Fibroblast of peridontal ligament (primary cell): ENCODE results near the gene GPC5.

Experiments used
- DNase-seq: peaks from one replicate; pipeline ENCODE4 v3.0.0-alpha.2; 2010; ENCODE audit errors: extremely low read depth

Gene GPC5

DNA sequence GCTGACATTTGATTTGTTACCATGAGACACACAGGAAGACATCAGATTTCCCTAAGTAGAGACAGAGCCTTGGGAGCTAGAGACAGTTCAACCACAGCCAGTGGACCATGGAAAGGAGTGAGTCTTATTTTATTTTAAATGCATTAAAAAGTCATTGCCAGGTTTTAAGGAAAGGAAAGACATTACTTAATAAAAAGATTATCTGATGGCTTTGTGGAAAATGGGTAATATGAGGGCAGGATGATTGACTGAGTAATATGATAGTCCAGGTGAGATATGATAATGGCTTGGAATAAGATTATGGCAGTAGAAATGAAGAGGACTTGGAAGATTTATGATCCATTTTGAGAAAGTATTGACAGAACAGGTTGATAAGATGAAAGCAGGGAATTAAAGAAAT is 580.1 kb downstream of the GPC5 start:
- DNase-seq, result no peak

DNA sequence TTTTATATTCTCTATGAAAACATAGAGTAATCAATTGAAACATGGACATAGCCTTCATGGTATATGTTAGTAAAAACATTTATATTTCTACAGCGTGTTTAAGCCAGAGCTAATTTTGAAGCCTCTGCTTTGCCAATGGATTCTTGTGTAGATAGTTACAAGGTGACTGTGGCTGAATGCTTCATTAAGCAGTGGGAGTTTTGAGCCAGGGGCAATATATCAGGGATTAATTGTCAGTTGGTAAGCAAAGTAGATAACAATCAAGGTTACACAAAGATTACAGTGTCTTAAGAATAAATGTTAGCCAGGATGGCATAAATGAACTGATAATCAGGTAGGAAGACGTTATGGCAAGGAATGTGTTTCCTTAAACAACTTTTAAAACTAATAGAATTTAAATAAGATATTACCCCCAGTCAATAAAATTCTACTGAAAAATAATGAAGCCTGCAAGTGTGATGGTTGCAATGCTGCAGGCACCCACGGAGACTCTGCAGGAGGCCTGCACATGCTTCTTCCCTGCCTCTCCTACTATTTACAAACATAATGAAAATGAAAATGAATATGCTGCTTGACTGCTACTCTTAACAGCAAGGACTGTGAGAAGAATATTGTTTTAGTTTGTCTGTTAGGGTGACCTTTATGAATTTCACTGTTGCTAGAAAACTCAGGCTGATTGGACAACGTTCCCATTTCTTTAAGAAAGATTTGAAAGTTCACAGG is 588.5 kb downstream of the GPC5 start:
- no peak for DNase-seq

DNA sequence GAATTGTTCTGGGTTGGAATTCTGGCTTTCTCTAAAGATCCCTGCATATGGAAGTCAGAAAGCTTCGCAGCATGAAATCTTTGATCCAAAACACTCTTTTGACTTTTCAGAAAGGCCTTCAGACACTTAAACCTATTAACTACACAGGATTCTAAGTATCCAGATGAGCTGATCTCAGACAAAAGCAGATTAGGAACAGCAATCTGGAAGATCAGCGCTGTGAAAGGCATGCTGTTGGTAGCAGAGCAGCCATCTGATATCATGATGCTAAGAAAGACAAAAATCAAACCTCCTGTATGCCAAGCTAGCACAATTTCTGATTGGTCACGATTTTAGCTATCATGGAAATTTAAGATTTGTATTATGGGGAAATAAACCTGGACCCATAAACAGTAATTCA is 589.9 kb downstream of the GPC5 start:
- no peak for DNase-seq

DNA sequence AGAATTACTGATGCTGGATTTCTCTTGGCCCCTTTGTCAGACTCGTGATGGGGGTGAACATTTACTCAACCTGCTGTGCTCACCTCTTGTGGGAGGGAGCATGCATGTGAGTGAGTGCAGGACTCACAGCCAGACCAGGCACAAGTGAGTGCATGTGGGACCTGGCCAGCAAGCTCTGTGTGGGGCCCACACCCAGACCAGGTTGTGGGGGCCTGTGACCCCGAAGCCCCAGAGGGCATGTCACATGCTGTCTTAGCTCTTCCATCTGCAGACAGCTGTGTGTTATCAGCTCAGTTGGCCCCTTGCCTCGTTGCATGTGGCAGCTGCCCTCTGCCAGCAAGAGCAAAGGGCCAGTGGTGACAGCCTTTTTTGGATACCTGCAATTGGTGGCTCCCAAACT is 614.4 kb downstream of the GPC5 start:
- DNase-seq, result no peak

DNA sequence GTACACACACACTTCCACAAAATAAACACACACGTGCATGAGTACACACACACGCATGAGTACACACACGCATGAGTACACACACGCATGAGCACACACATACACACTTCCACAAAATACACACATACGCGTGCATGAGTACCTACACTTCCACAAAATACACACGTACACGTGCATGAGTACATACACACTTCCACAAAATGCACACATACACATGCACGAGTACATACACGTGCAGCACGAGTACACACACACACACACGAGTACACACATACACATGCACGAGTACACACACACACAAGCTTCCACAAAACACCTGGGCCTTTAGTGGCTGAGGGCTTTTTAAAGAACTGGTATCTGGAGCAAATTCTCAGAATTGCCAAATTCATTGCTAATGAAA is 619.3 kb downstream of the GPC5 start:
- no peak for DNase-seq

DNA sequence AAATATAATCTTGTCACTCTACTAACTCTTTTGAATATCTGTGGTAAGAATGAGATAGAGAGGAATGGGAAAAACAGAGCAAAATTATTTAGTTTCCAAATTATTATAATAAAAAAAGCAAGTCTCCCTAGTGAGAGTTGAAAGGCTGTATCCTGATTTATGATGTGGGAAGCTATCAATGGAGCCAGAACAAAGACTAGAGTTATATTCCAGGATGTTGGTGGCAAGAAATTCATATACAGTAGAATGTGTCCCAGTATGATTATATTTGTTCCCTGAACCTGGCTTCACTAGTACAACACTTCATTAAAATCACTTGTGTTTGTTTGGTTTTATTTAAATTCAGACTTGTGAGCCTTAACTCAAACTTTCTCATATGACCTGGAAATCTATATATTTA is 630.3 kb downstream of the GPC5 start:
- no peak for DNase-seq

DNA sequence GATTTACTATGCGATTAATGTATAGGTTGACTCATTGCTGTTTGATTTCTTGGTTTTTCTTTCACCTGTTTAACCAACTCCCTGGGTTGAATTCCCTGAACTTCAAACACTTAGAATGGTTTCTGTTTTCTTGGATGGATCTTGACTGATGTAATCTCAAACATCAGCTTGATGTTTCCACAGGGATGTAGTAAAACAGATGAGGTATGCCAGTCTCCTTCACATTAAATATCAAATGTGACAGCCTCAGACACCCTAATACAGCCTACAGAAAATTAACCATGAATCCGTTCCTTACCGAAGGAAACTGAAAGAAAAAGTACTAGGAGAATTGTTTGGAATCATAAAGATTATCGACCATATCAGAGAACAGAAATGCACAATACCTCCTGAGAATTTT is 631.2 kb downstream of the GPC5 start:
- no peak for DNase-seq

DNA sequence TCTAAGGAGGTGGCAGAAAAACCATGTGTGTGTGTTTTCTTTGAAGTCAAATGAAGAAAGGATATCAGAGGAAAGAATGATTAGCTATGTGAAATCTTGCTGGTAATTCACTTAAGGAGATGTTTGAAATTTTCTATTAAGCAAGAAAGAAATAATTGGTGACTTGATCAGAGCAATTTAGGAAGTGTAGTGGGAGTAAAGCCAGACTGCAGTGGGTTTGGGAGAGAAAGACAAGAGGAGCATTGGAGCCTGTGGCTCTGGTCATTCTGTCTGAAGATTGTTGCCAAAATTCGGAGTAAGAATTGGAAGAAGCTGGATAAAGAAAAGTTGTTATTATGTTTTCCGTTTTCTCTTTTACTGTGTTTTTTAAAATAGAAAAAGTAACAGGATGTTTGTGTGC is 640.5 kb downstream of the GPC5 start:
- no peak for DNase-seq

DNA sequence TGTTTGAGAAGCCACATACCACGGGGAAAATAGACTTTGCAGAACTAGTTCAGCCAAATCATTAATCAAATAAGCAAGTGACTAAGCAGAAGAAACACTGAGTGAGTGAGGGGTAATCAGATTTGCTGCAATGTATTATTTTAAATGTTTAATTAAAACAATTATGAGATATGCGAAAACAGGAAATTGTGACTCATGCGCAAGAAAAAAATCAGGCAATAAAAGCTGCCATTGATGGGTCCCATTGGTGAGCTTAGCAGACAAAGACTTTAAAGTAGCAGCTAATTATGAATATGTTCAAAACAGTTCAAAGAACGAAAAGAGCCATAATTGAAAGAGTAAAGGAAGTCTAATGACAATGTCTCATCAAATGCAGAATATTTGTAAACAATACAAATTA is 644.1 kb downstream of the GPC5 start:
- DNase-seq, result no peak

DNA sequence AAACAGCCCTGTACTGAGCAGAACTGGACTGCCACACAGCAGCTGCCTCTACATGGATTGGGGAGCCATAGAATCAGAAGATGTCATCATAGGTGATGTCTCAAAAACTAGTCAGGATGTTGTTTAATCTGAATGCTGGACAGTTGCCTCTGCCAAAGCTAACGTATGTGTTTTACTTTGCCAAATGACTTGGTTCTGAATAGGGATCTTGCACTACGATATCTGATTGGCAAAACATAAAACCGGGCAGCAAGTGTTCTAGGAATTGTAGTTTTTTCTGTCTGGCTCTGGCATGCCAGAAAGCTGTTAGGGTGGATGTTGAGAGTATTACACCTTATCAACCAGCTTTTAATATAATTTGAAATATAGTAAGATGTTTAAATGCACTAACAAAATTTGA is 645.9 kb downstream of the GPC5 start:
- DNase-seq, result no peak

DNA sequence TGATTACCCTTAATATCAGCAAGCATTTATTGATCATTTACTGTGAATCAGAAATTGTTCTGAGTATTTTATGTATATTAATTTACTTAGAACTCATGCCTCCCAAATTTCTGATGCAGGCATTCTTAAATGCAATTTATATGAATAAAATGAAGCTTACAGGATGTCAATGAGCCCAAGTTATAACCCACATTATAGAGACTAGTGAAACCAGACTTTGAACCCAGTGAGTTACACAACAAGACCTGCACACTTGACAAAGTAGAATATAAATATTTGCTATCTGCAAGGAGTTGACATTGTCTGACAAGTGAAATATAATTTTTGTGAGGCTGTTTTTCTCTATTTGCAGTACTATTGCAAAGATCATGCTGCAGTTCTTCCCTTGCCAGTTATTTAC is 656.0 kb downstream of the GPC5 start:
- DNase-seq, result no peak

DNA sequence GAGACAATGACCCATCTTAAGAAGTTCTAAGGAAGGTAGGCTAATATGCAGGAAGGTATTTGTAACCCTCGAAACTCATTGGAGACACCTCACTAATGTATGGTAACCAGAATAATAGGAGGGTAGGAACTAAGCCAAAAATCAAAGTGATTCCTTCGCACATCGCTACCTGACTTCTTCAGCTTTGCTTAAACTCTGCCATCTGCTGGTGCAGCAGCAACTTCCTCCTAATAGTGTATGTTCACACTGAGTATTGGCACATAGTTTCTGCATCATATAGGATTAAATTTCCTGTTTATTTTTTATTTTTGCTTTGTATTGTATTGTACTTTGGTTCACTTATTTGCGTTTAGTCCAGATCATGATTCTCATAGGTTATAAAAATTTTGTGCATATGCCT is 676.2 kb downstream of the GPC5 start:
- no peak for DNase-seq

DNA sequence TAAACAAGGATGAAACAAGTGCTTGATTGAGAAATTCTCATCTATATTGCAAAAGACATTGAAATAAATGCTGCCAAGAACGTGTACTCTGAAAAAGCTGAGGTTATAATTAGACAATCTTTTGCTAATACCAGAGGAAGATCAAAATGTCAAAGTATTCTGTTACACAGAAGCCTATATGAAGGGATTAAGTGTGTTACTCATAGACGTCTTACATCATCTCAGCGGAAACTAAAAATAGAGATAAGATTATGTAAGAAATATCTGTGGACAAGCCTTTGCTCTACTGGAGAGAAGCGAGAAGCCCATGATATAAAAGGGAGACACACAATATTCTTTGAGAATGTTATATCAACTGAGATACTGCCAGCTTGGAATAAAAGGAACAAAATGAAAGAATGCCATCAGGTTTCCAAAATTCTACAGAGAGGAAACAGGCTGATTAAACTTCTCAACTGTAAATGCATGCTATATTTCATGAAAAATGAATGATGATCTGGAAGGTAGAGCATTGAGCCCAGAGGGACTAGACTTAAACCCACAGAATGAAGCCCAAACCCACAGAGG is 699.0 kb downstream of the GPC5 start:
- no peak for DNase-seq

DNA sequence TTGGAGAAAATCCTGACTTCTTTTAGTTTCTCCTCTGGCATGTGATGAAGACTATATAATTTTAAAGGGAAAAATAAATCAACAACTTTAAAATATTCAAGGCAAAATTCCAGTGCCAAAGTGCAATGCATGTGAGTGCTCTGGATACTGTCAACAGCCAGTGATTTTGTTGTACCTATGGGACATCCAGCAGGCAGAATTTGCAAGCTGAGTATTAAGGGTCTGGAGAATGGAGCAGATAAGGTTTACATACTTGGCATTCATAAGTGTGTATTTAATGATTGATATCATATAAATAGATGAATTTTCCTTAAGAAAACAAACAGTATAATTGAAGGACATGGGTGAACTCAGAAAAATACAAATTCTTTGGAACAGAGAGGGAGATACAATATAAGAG is 703.4 kb downstream of the GPC5 start:
- no peak for DNase-seq

DNA sequence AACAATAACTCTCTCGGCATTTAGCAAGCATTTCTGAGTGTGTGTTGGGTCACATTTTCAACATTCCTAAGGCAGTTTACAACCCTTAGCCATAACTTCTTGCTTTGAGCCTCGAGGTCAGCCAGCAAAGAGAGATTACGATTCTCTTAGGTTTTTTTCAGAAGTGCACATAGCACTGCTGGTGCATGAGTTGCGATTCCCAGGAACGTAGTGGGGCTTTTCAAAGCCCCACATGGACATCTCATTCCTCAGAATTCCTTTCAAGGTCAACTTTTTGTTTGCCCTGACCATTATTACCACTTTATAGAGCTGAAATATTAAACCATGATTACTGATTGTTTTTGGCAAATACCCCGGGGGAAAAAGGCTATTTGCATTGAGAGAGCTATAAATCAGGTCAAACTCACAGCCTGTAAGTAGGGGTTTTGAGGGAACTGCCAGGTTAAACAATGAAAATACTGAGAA is 705.3 kb downstream of the GPC5 start:
- no peak for DNase-seq

DNA sequence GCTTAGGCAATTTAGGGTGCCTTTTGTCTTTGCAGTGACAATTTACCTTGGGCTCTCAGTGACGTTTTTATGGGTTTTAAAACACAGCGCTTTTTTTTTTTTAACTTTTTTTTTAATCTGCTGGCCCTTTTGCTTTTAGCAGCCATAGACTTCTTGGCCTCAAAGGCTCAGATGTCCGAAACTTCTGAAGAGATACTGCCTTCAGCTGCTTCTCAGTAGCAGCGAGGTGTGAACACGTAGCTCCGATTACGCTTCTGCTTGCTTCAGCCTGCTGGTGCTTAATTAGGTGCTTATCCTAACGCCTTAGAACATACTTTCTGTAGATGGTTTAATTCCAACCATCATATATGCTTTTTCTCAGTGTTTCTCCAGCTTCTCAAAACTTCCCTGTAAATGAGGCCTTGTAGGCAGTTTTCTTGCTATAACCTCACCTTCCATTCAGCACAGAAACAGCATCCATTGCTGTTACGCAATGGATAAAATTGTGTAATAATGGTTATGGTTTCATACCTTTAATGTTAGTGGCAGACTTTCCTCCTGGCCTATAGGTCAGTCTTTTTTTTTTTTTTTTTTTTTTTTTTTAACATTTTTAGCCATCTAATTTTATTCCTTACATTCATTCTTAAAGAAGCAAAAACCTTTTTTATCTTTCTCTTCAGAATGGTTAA is 723.9 kb downstream of the GPC5 start:
- no peak for DNase-seq

DNA sequence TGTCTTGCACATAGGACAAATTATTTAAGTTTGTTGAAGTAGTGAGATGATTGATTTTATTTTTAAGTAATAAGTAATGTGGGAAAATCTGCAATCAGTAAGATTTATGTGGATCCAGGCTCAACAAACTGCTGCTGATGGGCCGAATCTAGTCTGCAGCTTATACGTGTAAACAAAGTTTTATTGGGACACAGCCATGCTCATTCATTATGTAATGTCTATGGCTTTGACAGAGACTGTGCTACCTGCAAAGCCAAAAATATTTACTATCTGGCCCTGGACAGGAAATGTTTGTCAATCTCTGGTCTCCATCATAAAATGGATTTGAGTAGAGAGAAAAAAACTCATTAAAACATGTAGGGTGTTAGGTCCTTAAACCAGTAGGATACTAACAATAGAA is 728.0 kb downstream of the GPC5 start:
- DNase-seq, result no peak

DNA sequence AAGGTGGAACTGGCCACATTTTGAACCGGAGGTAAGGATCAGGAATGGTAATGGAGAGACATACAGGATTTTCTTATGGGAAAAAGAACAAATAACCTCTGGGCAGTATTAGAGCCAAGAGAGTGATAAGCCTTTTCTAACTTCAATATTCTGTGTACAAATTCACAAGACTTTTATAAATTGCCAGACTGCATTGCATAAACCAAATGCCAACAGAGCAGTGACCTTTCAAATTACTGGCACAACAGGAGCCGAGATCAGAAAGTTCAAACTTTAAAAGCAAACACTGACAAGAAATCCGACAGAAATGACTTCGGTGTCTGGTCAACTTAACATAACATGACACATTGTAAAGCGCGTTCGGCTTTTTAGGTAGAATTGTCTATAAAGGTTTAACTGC is 737.1 kb downstream of the GPC5 start:
- DNase-seq, result no peak

DNA sequence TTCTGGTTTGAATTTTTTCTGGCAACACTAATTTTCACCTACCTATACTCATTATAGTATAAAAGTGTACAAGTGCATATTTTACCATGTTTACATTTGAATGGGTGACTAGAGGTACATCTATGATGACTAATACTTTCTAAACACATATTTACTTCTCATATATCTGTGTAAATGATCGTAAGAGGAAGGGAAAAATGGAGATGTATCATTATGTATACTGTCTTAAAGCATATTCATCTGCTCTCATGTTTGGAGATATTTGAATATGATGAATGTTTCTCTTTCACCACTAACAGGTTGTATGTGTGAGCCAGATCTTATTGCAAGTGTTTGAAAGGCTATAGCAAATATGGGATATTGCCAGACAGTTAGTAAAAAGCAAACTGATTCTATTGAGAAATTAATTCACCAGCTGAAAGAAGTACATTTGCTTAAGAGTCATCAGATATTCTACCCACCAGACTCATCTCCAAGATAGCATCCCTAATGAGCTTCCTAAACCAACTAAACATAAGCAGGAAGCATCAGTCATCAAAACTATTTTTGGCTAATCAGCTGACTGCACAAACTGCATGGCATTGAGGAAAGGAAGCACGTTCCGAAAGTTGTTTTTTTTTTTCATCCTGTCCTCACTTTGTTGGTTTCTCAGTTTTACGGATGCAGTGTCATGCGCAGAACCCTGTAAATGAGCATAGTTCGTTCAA is 738.2 kb downstream of the GPC5 start:
- DNase-seq, result no peak

DNA sequence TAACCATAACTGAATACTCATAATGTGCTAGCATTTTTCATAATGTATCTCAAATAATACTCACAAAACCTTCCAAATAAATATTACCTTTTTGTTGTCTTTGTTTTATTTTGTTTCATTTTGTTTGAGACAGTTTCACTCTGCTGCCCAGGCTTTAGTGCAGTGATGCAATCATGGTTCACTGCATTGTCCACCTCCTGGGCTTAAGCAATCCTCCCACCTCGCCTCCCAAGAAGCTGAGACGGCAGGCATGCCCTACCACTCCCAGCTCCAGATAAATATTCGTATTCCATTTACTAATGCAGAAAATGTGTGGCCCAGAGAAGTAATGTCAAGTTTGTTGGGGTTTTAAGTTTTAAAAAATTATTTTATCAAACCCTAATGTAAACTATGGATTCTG is 739.1 kb downstream of the GPC5 start:
- no peak for DNase-seq

DNA sequence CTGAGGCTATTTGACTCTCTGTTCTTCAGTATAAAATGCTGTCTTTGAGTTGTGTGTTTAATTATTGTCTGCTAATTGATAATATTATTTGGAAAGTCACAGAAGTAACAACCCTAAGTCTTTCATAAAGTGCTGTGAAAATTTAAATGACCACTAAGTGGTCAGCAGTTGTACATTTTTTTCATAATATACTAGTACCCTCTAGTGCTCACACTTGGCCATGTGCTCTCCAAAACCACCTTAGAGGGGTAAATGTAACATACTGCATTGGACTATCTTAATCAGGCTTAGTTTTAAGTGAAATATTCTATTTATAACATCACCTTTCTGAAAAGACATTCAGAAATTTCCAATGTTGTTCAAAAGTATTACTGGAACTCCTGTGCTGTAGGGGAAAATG is 745.3 kb downstream of the GPC5 start:
- DNase-seq, result no peak

DNA sequence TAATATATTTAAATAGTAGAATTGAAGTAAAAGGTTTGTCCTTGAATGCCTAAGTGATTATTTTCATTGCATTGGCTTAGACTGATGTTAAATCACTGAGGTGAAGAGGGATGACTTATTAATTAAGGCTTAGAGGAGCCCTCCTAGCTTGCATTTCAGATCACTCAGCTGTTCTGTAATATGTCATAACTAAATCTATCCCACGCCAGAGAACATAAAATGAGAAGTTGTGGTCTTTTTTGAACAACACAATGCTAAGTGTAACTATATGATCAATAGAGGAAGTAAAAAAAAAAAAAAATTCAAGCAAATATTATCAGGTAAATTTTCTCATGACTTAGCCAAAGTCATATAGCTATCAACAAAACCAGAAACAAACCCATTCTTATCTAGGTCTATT is 752.2 kb downstream of the GPC5 start:
- DNase-seq, result no peak

DNA sequence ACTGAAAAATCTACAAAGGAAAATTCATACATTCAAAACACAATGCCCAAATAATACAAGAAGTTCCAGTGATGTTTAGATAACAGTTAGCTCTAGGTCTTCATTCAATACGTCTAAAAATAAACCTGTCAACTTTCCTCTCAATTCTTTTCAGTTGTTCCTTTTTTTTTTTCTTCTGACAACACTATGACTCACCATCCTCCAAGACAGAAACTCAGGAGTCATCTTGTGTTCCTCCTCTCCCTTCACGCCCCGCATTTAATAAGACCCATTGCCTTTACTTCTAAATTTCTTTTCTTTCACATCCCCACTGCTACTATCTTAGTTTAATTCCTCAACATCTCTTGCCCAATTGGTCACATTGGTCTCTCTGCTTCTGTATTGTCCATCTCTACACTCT is 759.9 kb downstream of the GPC5 start:
- no peak for DNase-seq
